SK-N-SH (cell line): Measurements from ENCODE around the gene BMAL2. TPM values are rescaled to one million over a fixed set of nuclear protein-coding genes. Genes with fewer than 3 reads are reported as not detected.

Experiments used
- CTCF ChIA-PET: fragments of 300-600, 350-600 bp; formaldehyde crosslinking; extraction: SDS; loops from one replicate; lab custom pipeline; 2021; lab: Yijun Ruan, JAX
- POLR2A ChIA-PET: fragments of 350-600 bp; sonication (Branson Sonifier 250); formaldehyde crosslinking; extraction: SDS; loops from one replicate; lab custom pipeline; 2020; ENCODE audit warnings: antibody characterized with exemption, inconsistent platforms; lab: Yijun Ruan, JAX
- DNase-seq: peaks from one replicate; pipeline ENCODE4 v3.0.0; 2012
- H2AFZ ChIP-seq: fragments of 200-600 bp; sonication (generic); 2 replicates; pipeline ENCODE4 v1.8.1; 2016; ENCODE audit warnings: antibody characterized with exemption, mild to moderate bottlenecking, low read depth
- H3F3A ChIP-seq: fragments of 200-600 bp; sonication (generic); replicated peaks from 2 replicates; pipeline ENCODE3; 2016; ENCODE audit warnings: antibody characterized with exemption, mild to moderate bottlenecking; ENCODE audit not compliant: insufficient read depth
- H3K27ac ChIP-seq, 2 experiments: fragments of 200-500 bp in 1 of 2; fragments of 200-600 bp in 1 of 2; sonication (Bioruptor generic) in 1 of 2; sonication (generic), shearing (Covaris generic) in 1 of 2; 2 replicates each; pipeline versions ENCODE4 v1.5.1 to v1.6.1; 2014 to 2016; ENCODE audit warnings: low read depth in 2 of 2, inconsistent platforms in 1 of 2, low read length in 1 of 2, mild to moderate bottlenecking in 1 of 2, mixed read lengths in 1 of 2
- H3K27me3 ChIP-seq: fragments of 200-600 bp; sonication (generic), shearing (Covaris generic); 2 replicates; pipeline ENCODE4 v1.6.1; 2016; ENCODE audit warnings: mixed run types; ENCODE audit not compliant: insufficient read depth
- H3K36me3 ChIP-seq, 2 experiments: fragments of 200-500 bp in 1 of 2; fragments of 200-600 bp in 1 of 2; sonication (Bioruptor generic) in 1 of 2; sonication (generic) in 1 of 2; replicated peaks in 1 of 2; 2 replicates each; pipeline versions ENCODE3 to v1.5.1; 2014 to 2016; ENCODE audit warnings: low read length in 1 of 2, mild to moderate bottlenecking in 1 of 2; ENCODE audit not compliant: insufficient read depth in 2 of 2, control insufficient read depth in 1 of 2
- H3K4me1 ChIP-seq, 2 experiments: fragments of 200-500 bp in 1 of 2; fragments of 200-600 bp in 1 of 2; sonication (Bioruptor generic) in 1 of 2; sonication (generic), shearing (Covaris generic) in 1 of 2; 2 replicates each; pipeline versions ENCODE4 v1.5.1 to v1.6.1; 2014 to 2016; ENCODE audit warnings: low read depth in 1 of 2, low read length in 1 of 2, mixed run types in 1 of 2; ENCODE audit not compliant: insufficient read depth in 2 of 2, control insufficient read depth in 1 of 2
- H3K4me2 ChIP-seq: fragments of 200-600 bp; sonication (generic), shearing (Covaris generic); 2 replicates; pipeline ENCODE4 v1.6.1; 2017; ENCODE audit warnings: mixed run types
- H3K4me3 ChIP-seq, 2 experiments: fragments of 200-500 bp in 1 of 2; fragments of 200-600 bp in 1 of 2; sonication (Bioruptor generic) in 1 of 2; sonication (generic), shearing (Covaris generic) in 1 of 2; 2 replicates each; pipeline versions ENCODE4 v1.5.1 to v1.8.1; 2014 to 2016; ENCODE audit warnings: low read depth in 2 of 2, inconsistent platforms in 1 of 2, low read length in 1 of 2, mild to moderate bottlenecking in 1 of 2, mixed read lengths in 1 of 2, moderate library complexity in 1 of 2
- H3K79me2 ChIP-seq: fragments of 200-600 bp; sonication (generic); 2 replicates; pipeline ENCODE4 v1.8.1; 2017; ENCODE audit warnings: mild to moderate bottlenecking; ENCODE audit not compliant: insufficient read depth
- H3K9ac ChIP-seq: fragments of 200-600 bp; sonication (generic); 2 replicates; pipeline ENCODE4 v1.6.1; 2017; ENCODE audit warnings: mixed run types
- H3K9me2 ChIP-seq: fragments of 200-600 bp; sonication (generic); 2 replicates; pipeline ENCODE4 v1.6.1; 2017; ENCODE audit warnings: mixed run types
- H3K9me3 ChIP-seq: fragments of 200-600 bp; sonication (generic); 2 replicates; pipeline ENCODE4 v1.6.1; 2017; ENCODE audit warnings: mixed run types, mild to moderate bottlenecking, moderate library complexity
- H4K20me1 ChIP-seq: fragments of 200-600 bp; sonication (generic); 2 replicates; pipeline ENCODE4 v1.6.1; 2017; ENCODE audit warnings: mild to moderate bottlenecking, mixed run types; ENCODE audit not compliant: insufficient read depth
- CHD2 ChIP-seq: fragments of 150-350 bp; IDR thresholded peaks from 2 replicates; pipeline ENCODE4 v1.6.1; 2018; ENCODE audit warnings: low read length; ENCODE audit not compliant: partially characterized antibody
- ELF1 ChIP-seq: IDR thresholded peaks from 2 replicates; pipeline ENCODE4 v1.4.0; 2012
- FOSL2 ChIP-seq: IDR thresholded peaks from 2 replicates; pipeline ENCODE4 v1.4.0; 2012; ENCODE audit warnings: low read depth, mild to moderate bottlenecking, moderate library complexity, borderline replicate concordance
- GABPA ChIP-seq: IDR thresholded peaks from 2 replicates; pipeline ENCODE4 v1.4.0; 2012; ENCODE audit warnings: low read depth, mild to moderate bottlenecking
- GATA2 ChIP-seq: sonication (generic); formaldehyde crosslinking; IDR thresholded peaks from 2 replicates; pipeline ENCODE4 v1.5.0; 2020; ENCODE audit warnings: mild to moderate bottlenecking, missing genetic modification reagents
- NRF1 ChIP-seq: IDR thresholded peaks from 2 replicates; pipeline ENCODE4 v1.6.1; 2012; ENCODE audit warnings: low read depth, mild to moderate bottlenecking, low read length
- RCOR1 ChIP-seq: fragments of 150-350 bp; IDR thresholded peaks from 2 replicates; pipeline ENCODE4 v1.6.1; 2017; ENCODE audit warnings: antibody characterized with exemption, low read length
- RFX5 ChIP-seq: IDR thresholded peaks from 2 replicates; pipeline ENCODE4 v1.6.1; 2012; ENCODE audit warnings: mild to moderate bottlenecking, improper control_type of control experiment, low read length
- RXRA ChIP-seq: IDR thresholded peaks from 2 replicates; pipeline ENCODE4 v1.4.0; 2012; ENCODE audit warnings: low read depth, mild to moderate bottlenecking, borderline replicate concordance
- TEAD4 ChIP-seq: IDR thresholded peaks from 2 replicates; pipeline ENCODE4 v1.4.0; 2012; ENCODE audit warnings: mild to moderate bottlenecking, borderline replicate concordance; ENCODE audit not compliant: insufficient read depth
- WGBS: methylation state at CpG from one replicate; pipeline ENCODE4 v1.1.6; 2017; ENCODE audit warnings: low lambda C conversion rate; 5-methylcytosine and 5-hydroxymethylcytosine counted together
- polyA plus RNA-seq, 3 experiments: library from polyadenylated mRNA; depleted of rRNA; stranded (reverse); fragments of >200 nt; gene quantifications; 2 replicates each; pipeline ENCODE4 v1.2.3, GENCODE V29; 2012
- TF ChIP-seq, protein P1 (sequence below): IDR thresholded peaks from 2 replicates; pipeline ENCODE4 v1.6.1; 2012; ENCODE audit warnings: mild to moderate bottlenecking, low read depth, low read length, moderate library complexity
- TF ChIP-seq, protein P2 (sequence below): fragments of 150-350 bp; IDR thresholded peaks from 2 replicates; pipeline ENCODE4 v1.6.1; 2016; ENCODE audit warnings: mild to moderate bottlenecking, low read depth, low read length
- TF ChIP-seq, protein P3 (sequence below): IDR thresholded peaks from 2 replicates; pipeline ENCODE4 v1.4.0; 2012; ENCODE audit warnings: low read depth, borderline replicate concordance

BMAL2 gene
- polyA plus RNA-seq, 1 of the 3 experiments (the other 2 are of a cell fraction): 6.4 TPM

DNA sequence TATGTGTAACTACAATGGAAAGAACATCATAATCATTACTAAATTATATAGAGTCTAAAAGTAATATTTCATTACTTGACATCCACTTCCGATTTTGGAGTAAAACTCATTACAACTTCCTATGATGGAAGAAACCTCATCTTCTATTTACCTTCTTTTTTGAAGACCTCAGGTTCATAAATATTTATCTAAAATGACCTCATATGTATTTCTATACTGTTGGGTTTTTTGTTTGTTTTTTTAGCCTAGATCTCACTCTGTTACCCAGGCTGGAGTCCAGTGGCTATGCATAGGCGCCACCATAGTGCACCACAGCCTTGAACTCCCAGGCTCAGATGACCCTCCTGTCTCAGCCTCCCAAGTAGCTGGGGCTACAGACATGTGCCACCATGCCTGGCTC is 39.9 kb upstream of the BMAL2 start:
- H3K4me3 ChIP-seq: no peak overlapping the region
- no peaks in the 10 kb centered on the region; the same call in none of the 2 replicates for H3K79me2 ChIP-seq
- H3K4me2 ChIP-seq: no peak overlapping the region
- no peak overlapping the region for H3K27ac ChIP-seq
- H3K27me3 ChIP-seq: no peaks in the 10 kb centered on the region
- peaks cover 3% of the 10 kb centered on the region for H3F3A ChIP-seq
- WGBS: 94% methylated on average over 2 of the region's 2 CpGs
- H3K4me1 ChIP-seq: peaks cover 0 to 12% of the 10 kb centered on the region in 2 experiments; a peak in 2 of 4 replicates
- CTCF ChIA-PET: no interaction called here
- peaks cover 3 to 13% of the 10 kb centered on the region in 2 experiments for H3K36me3 ChIP-seq
- no peak overlapping the region for H2AFZ ChIP-seq
- no peak for DNase-seq
- POLR2A ChIA-PET: no interaction called here
- no peaks in the 10 kb centered on the region for H3K9me2 ChIP-seq
- H4K20me1 ChIP-seq: no peaks in the 10 kb centered on the region
- H3K9ac ChIP-seq: no peak overlapping the region
- no peaks in the 10 kb centered on the region for H3K9me3 ChIP-seq
- no peak for TF ChIP-seq FOSL2
- no peak for TF ChIP-seq CHD2

DNA sequence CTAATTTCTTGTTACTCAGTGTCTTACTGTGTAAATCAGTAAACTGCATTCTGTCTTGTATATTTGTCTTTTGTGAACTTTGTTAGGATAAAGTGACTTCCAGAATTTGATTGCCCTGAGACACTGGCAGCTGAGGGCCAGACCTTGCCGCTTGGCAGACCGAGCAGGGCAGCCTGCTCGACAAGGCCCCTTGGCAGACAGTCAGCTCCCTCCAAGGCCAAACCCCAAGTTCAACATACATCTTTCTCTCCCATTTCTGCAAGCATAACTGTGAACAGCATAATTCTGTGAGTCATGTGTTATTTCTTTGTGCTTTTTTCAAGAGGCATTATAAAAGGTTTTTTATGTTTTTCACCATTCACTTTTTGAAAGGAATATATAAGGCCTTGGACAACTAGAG is 39.2 kb upstream of the BMAL2 start:
- DNase-seq: no peak
- POLR2A ChIA-PET: no interaction called here
- no peak overlapping the region for H3K9ac ChIP-seq
- no peaks in the 10 kb centered on the region for H3K27me3 ChIP-seq
- peaks cover 0 to 12% of the 10 kb centered on the region in 2 experiments; a peak in 2 of 4 replicates for H3K4me1 ChIP-seq
- H3K9me3 ChIP-seq: no peaks in the 10 kb centered on the region
- no peak for TF ChIP-seq NRF1
- no peak for TF ChIP-seq ELF1
- no peak for TF ChIP-seq TEAD4
- TF ChIP-seq, protein P1, sequence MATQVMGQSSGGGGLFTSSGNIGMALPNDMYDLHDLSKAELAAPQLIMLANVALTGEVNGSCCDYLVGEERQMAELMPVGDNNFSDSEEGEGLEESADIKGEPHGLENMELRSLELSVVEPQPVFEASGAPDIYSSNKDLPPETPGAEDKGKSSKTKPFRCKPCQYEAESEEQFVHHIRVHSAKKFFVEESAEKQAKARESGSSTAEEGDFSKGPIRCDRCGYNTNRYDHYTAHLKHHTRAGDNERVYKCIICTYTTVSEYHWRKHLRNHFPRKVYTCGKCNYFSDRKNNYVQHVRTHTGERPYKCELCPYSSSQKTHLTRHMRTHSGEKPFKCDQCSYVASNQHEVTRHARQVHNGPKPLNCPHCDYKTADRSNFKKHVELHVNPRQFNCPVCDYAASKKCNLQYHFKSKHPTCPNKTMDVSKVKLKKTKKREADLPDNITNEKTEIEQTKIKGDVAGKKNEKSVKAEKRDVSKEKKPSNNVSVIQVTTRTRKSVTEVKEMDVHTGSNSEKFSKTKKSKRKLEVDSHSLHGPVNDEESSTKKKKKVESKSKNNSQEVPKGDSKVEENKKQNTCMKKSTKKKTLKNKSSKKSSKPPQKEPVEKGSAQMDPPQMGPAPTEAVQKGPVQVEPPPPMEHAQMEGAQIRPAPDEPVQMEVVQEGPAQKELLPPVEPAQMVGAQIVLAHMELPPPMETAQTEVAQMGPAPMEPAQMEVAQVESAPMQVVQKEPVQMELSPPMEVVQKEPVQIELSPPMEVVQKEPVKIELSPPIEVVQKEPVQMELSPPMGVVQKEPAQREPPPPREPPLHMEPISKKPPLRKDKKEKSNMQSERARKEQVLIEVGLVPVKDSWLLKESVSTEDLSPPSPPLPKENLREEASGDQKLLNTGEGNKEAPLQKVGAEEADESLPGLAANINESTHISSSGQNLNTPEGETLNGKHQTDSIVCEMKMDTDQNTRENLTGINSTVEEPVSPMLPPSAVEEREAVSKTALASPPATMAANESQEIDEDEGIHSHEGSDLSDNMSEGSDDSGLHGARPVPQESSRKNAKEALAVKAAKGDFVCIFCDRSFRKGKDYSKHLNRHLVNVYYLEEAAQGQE: no peak
- no peak for TF ChIP-seq RXRA
- TF ChIP-seq, protein P2, sequence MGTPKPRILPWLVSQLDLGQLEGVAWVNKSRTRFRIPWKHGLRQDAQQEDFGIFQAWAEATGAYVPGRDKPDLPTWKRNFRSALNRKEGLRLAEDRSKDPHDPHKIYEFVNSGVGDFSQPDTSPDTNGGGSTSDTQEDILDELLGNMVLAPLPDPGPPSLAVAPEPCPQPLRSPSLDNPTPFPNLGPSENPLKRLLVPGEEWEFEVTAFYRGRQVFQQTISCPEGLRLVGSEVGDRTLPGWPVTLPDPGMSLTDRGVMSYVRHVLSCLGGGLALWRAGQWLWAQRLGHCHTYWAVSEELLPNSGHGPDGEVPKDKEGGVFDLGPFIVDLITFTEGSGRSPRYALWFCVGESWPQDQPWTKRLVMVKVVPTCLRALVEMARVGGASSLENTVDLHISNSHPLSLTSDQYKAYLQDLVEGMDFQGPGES: no peak
- TF ChIP-seq RCOR1: no peak
- TF ChIP-seq, protein P3, sequence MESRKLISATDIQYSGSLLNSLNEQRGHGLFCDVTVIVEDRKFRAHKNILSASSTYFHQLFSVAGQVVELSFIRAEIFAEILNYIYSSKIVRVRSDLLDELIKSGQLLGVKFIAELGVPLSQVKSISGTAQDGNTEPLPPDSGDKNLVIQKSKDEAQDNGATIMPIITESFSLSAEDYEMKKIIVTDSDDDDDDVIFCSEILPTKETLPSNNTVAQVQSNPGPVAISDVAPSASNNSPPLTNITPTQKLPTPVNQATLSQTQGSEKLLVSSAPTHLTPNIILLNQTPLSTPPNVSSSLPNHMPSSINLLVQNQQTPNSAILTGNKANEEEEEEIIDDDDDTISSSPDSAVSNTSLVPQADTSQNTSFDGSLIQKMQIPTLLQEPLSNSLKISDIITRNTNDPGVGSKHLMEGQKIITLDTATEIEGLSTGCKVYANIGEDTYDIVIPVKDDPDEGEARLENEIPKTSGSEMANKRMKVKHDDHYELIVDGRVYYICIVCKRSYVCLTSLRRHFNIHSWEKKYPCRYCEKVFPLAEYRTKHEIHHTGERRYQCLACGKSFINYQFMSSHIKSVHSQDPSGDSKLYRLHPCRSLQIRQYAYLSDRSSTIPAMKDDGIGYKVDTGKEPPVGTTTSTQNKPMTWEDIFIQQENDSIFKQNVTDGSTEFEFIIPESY: no peak
- no peak for TF ChIP-seq RFX5
- no peak for TF ChIP-seq GATA2 (CRISPR knock-in tag)
- no peak for TF ChIP-seq GABPA
- peaks cover 5 to 21% of the 10 kb centered on the region in 2 experiments for H3K36me3 ChIP-seq
- no peaks in the 10 kb centered on the region for H4K20me1 ChIP-seq
- CTCF ChIA-PET: interaction anchor here (1.0 kb wide), 1 partner anchor 12 kb away, joined by 3 read pairs; no protein-coding TSS in a partner anchor
- no peak overlapping the region for H2AFZ ChIP-seq
- H3K4me2 ChIP-seq: no peak overlapping the region
- no peaks in the 10 kb centered on the region for H3K9me2 ChIP-seq
- peak overlapping the region in 1 of 2 experiments; percentile 33; a peak in 1 of 4 replicates for H3K27ac ChIP-seq
- H3K79me2 ChIP-seq: no peaks in the 10 kb centered on the region; the same call in none of the 2 replicates
- H3K4me3 ChIP-seq: no peak overlapping the region
- WGBS: 78% methylated on average over 1 of the region's 3 CpGs
- peaks cover 3% of the 10 kb centered on the region for H3F3A ChIP-seq
